OCI-LY1 (cell line): ENCODE data around the gene PSMB5.
A peak's percentile ranks its signal among the peaks of the same experiment; 100 is the strongest.

Source experiments
- H2AFZ ChIP-seq: fragments of 200-600 bp; sonication (generic), shearing (Covaris generic); 2 replicates; pipeline ENCODE4 v1.6.0; 2014; ENCODE audit warnings: antibody characterized with exemption, mild to moderate bottlenecking, low read length
- H3F3A ChIP-seq: fragments of 200-600 bp; sonication (generic), shearing (Covaris generic); 2 replicates; pipeline ENCODE4 v1.6.0; 2014; ENCODE audit warnings: mild to moderate bottlenecking, antibody characterized with exemption, low read length, moderate library complexity; ENCODE audit not compliant: insufficient read depth
- H3K27ac ChIP-seq: fragments of 200-600 bp; sonication (generic); 2 replicates; pipeline ENCODE4 v1.5.1; 2014; ENCODE audit warnings: low read length, mixed run types, mild to moderate bottlenecking, low read depth; ENCODE audit not compliant: poor library complexity, severe bottlenecking
- H3K27me3 ChIP-seq: fragments of 200-600 bp; sonication (generic); 2 replicates; pipeline ENCODE4 v1.6.0; 2014; ENCODE audit warnings: antibody characterized with exemption, mild to moderate bottlenecking, low read length, moderate library complexity; ENCODE audit not compliant: insufficient read depth
- H3K36me3 ChIP-seq: fragments of 200-600 bp; sonication (generic); 2 replicates; pipeline ENCODE4 v1.6.1; 2014; ENCODE audit warnings: mild to moderate bottlenecking, antibody characterized with exemption, low read length, moderate library complexity, mixed read lengths; ENCODE audit not compliant: insufficient read depth
- H3K4me1 ChIP-seq: fragments of 200-600 bp; sonication (generic); 2 replicates; pipeline ENCODE4 v1.5.1; 2014; ENCODE audit warnings: mild to moderate bottlenecking, low read length, moderate library complexity; ENCODE audit not compliant: insufficient read depth, severe bottlenecking
- H3K4me2 ChIP-seq: fragments of 200-600 bp; sonication (generic), shearing (Covaris generic); 2 replicates; pipeline ENCODE4 v1.6.1; 2014; ENCODE audit warnings: low read length
- H3K4me3 ChIP-seq: fragments of 200-600 bp; sonication (generic); 2 replicates; pipeline ENCODE4 v1.5.1; 2014; ENCODE audit warnings: low read length, low read depth, mild to moderate bottlenecking, mixed read lengths; ENCODE audit not compliant: poor library complexity, severe bottlenecking
- H3K79me2 ChIP-seq: fragments of 200-600 bp; shearing (Covaris generic); 2 replicates; pipeline ENCODE4 v1.6.1; 2016; ENCODE audit warnings: mixed run types, low read length, mixed read lengths; ENCODE audit not compliant: insufficient read depth
- H3K9ac ChIP-seq: fragments of 200-600 bp; sonication (generic), shearing (Covaris generic); 2 replicates; pipeline ENCODE4 v1.6.1; 2014; ENCODE audit warnings: mild to moderate bottlenecking, low read length, mixed read lengths
- H3K9me2 ChIP-seq: fragments of 200-600 bp; sonication (generic), shearing (Covaris generic); 2 replicates; pipeline ENCODE4 v1.6.1; 2014; ENCODE audit warnings: low read depth, mild to moderate bottlenecking, low read length, mixed read lengths
- H3K9me3 ChIP-seq: fragments of 200-600 bp; shearing (Covaris generic); 2 replicates; pipeline ENCODE4 v1.6.1; 2014; ENCODE audit warnings: low read length, mixed read lengths
- H4K20me1 ChIP-seq: fragments of 200-600 bp; sonication (generic), shearing (Covaris generic); 2 replicates; pipeline ENCODE4 v1.6.0; 2016; ENCODE audit warnings: mild to moderate bottlenecking, low read length; ENCODE audit not compliant: insufficient read depth
- EZH2 ChIP-seq: fragments of 200-600 bp; sonication (generic), shearing (Covaris generic); IDR thresholded peaks from 2 replicates; pipeline ENCODE4 v1.8.0; 2017; ENCODE audit warnings: borderline replicate concordance, mixed run types, mild to moderate bottlenecking, antibody characterized with exemption, low read length, moderate library complexity, mixed read lengths
- TF ChIP-seq, protein P1 (sequence below): fragments of 200-600 bp; sonication (generic), shearing (Covaris generic); IDR thresholded peaks from 2 replicates; pipeline ENCODE4 v1.5.1; 2017; ENCODE audit warnings: mild to moderate bottlenecking, antibody characterized with exemption, low read length, moderate library complexity, mixed read lengths

Gene PSMB5

DNA sequence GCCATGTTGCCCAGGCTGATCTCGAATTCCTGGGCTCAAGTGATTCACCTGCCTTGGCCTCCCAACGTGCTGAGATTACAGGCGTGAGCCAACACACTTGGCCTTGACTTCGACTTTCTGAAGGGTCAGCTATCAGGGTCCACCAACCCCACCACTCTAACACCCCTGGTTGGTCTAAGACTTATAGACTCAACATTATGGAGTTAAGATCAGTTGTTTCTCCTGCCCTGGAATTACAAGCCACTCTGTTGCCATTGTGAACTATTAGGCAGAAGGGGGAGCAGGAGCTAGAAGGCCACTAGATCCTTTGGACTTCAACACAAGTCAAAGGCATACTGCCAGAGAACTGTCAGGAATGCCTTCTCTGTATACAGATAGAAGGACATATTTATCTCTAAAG, 5.4 kb upstream of the PSMB5 start:
- H3K9ac ChIP-seq, result no peak overlapping the region

GRCh38 chr14:23035303-23036144, 824 bp upstream of the PSMB5 start:
- peaks cover 35% of the 10 kb centered on the region for H3K36me3 ChIP-seq
- H3F3A ChIP-seq, result no peaks in the 10 kb centered on the region
- peaks cover 15% of the 10 kb centered on the region for H3K79me2 ChIP-seq
- no peaks in the 10 kb centered on the region for H3K27me3 ChIP-seq
- no peaks in the 10 kb centered on the region for H3K9me2 ChIP-seq
- peak overlapping the region; percentile 93; the same call in 1 of the 2 replicates for H3K9ac ChIP-seq
- no peak for TF ChIP-seq EZH2
- TF ChIP-seq, protein P1, sequence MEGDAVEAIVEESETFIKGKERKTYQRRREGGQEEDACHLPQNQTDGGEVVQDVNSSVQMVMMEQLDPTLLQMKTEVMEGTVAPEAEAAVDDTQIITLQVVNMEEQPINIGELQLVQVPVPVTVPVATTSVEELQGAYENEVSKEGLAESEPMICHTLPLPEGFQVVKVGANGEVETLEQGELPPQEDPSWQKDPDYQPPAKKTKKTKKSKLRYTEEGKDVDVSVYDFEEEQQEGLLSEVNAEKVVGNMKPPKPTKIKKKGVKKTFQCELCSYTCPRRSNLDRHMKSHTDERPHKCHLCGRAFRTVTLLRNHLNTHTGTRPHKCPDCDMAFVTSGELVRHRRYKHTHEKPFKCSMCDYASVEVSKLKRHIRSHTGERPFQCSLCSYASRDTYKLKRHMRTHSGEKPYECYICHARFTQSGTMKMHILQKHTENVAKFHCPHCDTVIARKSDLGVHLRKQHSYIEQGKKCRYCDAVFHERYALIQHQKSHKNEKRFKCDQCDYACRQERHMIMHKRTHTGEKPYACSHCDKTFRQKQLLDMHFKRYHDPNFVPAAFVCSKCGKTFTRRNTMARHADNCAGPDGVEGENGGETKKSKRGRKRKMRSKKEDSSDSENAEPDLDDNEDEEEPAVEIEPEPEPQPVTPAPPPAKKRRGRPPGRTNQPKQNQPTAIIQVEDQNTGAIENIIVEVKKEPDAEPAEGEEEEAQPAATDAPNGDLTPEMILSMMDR, result no peak
- peaks cover 19% of the 10 kb centered on the region for H3K4me1 ChIP-seq
- peak overlapping the region; percentile 56 for H3K4me2 ChIP-seq
- peak overlapping the region; percentile 92 for H3K4me3 ChIP-seq
- peak overlapping the region; percentile 84 for H3K27ac ChIP-seq
- peak overlapping the region; percentile 90 for H2AFZ ChIP-seq
- no peaks in the 10 kb centered on the region for H4K20me1 ChIP-seq
- H3K9me3 ChIP-seq, result no peaks in the 10 kb centered on the region

More for the DNA sequence above, 5.4 kb upstream of the PSMB5 start:
- H3K9me2 ChIP-seq, result no peaks in the 10 kb centered on the region
- no peak overlapping the region for H2AFZ ChIP-seq
- no peaks in the 10 kb centered on the region for H3K9me3 ChIP-seq
- no peak overlapping the region for H3K27ac ChIP-seq
- peaks cover 8% of the 10 kb centered on the region for H3K4me1 ChIP-seq
- H3F3A ChIP-seq, result no peaks in the 10 kb centered on the region
- no peaks in the 10 kb centered on the region for H3K36me3 ChIP-seq
- no peak for TF ChIP-seq EZH2
- TF ChIP-seq, protein P1, result no peak
- no peaks in the 10 kb centered on the region for H3K79me2 ChIP-seq
- H4K20me1 ChIP-seq, result no peaks in the 10 kb centered on the region
- no peak overlapping the region for H3K4me2 ChIP-seq
- no peak overlapping the region for H3K4me3 ChIP-seq
- peaks cover 1% of the 10 kb centered on the region; the same call in 1 of the 2 replicates for H3K27me3 ChIP-seq

DNA sequence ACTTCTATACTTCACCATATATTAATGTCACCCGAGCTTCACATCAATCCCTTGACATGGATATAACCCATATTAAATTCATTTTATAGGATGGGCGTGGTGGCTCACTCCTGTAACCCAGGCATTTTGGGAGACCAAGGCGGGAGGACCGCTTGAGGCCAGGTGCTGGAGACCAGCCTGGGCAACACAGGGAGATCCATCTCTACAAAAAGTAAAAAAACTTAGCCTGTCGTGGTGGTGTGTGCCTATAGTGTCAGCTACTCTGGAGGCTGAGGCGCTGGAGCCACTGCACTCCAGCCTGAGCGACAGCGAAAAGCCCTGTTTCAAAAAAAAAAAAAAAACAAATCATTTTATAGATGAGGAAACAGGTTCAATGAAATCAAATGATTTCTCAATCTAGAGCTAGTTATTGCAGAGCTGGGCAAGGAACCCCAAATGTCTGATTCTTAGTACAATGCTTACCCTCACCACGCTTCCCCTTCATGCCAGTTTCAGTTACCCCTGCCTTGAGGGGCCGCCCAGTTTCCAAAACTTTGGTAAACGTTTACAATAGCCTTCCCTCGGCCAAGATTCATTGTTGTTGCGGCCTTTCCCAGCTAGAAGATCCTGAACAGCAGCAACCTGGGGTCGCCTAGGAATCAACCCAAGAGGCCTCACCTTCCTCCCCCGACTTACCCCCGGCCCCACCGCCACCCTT, 751 bp downstream of the PSMB5 start:
- H3K9ac ChIP-seq, result peak overlapping the region; percentile 93
- H2AFZ ChIP-seq, result no peak overlapping the region
- no peaks in the 10 kb centered on the region for H4K20me1 ChIP-seq
- no peaks in the 10 kb centered on the region for H3K27me3 ChIP-seq
- peak overlapping the region; percentile 56 for H3K4me2 ChIP-seq
- no peaks in the 10 kb centered on the region for H3K9me2 ChIP-seq
- H3K4me1 ChIP-seq, result peaks cover 19% of the 10 kb centered on the region
- peaks cover 47% of the 10 kb centered on the region for H3K36me3 ChIP-seq
- H3K27ac ChIP-seq, result peak overlapping the region; percentile 84
- peak overlapping the region; percentile 92 for H3K4me3 ChIP-seq
- no peak for TF ChIP-seq EZH2
- H3K79me2 ChIP-seq, result peaks cover 15% of the 10 kb centered on the region
- H3F3A ChIP-seq, result no peaks in the 10 kb centered on the region
- H3K9me3 ChIP-seq, result no peaks in the 10 kb centered on the region
